GM19463 (cell line): ENCODE measurements around the gene FAM204A.

ENCODE experiments used
- ATAC-seq: cut with Tn5 transposase; IDR thresholded peaks from one replicate; pipeline ENCODE4 v1.9.1; 2021; ENCODE audit warnings: mild to moderate bottlenecking, moderate library complexity; ENCODE audit not compliant: unreplicated experiment

FAM204A gene

GRCh38 chr10:118253397-118253796, 88.7 kb downstream of the FAM204A start:
- no peak for ATAC-seq

GRCh38 chr10:118251791-118252190, 90.3 kb downstream of the FAM204A start:
- no peak for ATAC-seq

GRCh38 chr10:118249714-118250113, 92.4 kb downstream of the FAM204A start:
- no peak for ATAC-seq
